Hindlimb muscle (tissue), 1 donor: ENCODE results near the gene CLMP. TPM values are rescaled to one million over a fixed set of nuclear protein-coding genes. Genes with fewer than 3 reads are reported as not detected.
"Not testable (repeated sequence)": the region's sequence is repeated elsewhere in the genome, so short reads cannot be mapped to it uniquely, and the experiment has no call there.

Source experiments
- DNase-seq: peaks from one replicate; pipeline ENCODE4 v3.0.0-alpha.2; 2013
- polyA plus RNA-seq: library from polyadenylated mRNA; unstranded; fragments of 120-200 nt; gene quantifications from one replicate; pipeline ENCODE4 v1.2.1, GENCODE V29; 2013; ENCODE audit not compliant: insufficient read length

The CLMP gene
- polyA plus RNA-seq, 1 donor = 12.5 TPM

GRCh38 chr11:123080015-123080414, 115.0 kb downstream of the CLMP start:
- no peak for DNase-seq

GRCh38 chr11:123076484-123076883, 118.6 kb downstream of the CLMP start:
- DNase-seq = no peak

GRCh38 chr11:123073343-123074057, 121.5 kb downstream of the CLMP start:
- DNase-seq = no peak

GRCh38 chr11:123072762-123073161, 122.3 kb downstream of the CLMP start:
- DNase-seq = no peak

- DNase-seq = no peak
Observed at GRCh38 chr11:123072332-123072761, 122.7 kb downstream of the CLMP start.

- DNase-seq = no peak
Observed at GRCh38 chr11:123069908-123070821, 124.9 kb downstream of the CLMP start.

GRCh38 chr11:123065621-123066020, 129.4 kb downstream of the CLMP start:
- no peak for DNase-seq

GRCh38 chr11:123063826-123064657, 131.0 kb downstream of the CLMP start:
- no peak for DNase-seq

- peak; percentile 66 for DNase-seq
Observed at GRCh38 chr11:123062892-123063825, 131.9 kb downstream of the CLMP start.

GRCh38 chr11:123062158-123062891, 132.7 kb downstream of the CLMP start:
- peak; percentile 99 for DNase-seq

GRCh38 chr11:123061403-123062157, 133.5 kb downstream of the CLMP start, which contains the start of gene HSPA8:
Gene HSPA8 (minus strand): TSS chr11:123062136. CDS start chr11:123061324, 812 bp downstream.
- no peak for DNase-seq

GRCh38 chr11:123060277-123061000, 134.6 kb downstream of the CLMP start:
- no peak for DNase-seq

- DNase-seq = not testable (repeated sequence)
Observed at GRCh38 chr11:123059041-123059920, 135.8 kb downstream of the CLMP start.

- DNase-seq = no peak
Observed at GRCh38 chr11:123057661-123058305, 137.3 kb downstream of the CLMP start.

- DNase-seq = no peak
Observed at GRCh38 chr11:123056835-123057491, 138.1 kb downstream of the CLMP start.

- DNase-seq = no peak
Observed at GRCh38 chr11:123055191-123055901, 139.7 kb downstream of the CLMP start.
